ENCODE measurements around the gene AGAP5.
"Not testable (repeated sequence)": the region's sequence is repeated elsewhere in the genome, so short reads cannot be mapped to it uniquely, and the experiment has no call there.

Gene AGAP5

DNA sequence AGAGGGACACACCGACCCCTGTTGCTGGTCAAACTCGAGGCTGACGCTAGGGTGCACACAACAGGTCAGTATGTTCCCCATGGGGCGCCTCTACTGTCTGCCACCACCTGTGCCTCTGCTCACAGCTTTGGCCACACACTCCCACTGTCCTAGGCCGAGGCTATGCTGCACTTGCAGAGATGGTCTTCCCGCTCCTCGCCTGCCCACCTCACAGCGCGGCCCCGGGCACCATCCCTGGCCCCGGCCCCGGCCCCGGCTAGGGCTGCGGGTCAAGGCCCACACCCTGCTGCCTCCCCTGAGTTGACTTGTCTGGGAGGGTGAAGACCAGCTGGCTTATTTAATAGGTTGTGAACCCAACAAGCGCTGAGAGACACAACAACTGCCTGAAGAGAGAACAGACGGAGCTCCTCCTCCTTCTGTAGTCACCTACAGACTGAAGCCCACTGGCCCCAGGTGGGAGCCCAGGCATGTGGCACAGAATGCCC is at the start of gene AGAP5:
Gene AGAP5, minus strand, starts transcription at position 435 of the 485 bp plus-strand sequence. Its CDS starts 354 bp downstream, at position 81.
- not testable (repeated sequence) for DNase-seq (ENCODE audit: low spot score)

DNA sequence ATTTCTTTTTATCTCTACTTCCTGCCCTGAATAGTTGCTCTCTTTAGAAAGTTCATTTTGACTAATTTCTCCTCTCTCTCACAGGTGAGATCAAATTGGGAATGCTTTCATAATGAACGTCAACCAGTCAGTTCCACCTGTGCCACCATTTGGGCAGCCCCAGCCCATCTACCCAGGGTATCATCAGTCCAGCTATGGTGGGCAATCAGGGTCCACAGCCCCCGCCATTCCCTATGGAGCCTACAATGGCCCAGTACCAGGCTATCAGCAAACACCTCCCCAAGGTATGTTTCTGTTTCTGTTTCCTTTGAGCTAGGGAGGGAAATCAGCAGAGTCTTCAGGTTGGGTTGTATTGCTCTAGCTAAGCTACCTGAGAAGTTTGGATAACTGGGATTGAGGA is 48.8 kb upstream of the AGAP5 start:
- DNase-seq (ENCODE audit: low spot score), result no peak

DNA sequence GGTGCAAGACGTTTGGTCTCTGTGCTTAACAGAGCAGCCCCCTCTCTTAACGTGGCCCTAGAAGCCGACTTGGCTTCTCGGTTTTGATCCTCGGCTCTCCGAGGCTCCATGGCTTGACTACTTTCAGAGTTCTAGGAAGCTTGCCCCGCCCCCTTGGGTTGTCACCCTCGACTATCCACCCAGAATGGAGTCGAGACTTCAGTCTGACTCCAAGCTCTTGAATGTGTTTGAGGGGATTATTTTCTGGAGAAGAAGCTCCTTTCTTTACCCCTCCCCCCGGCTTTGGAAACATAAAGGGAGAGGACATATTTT is 46.7 kb upstream of the AGAP5 start:
- DNase-seq (ENCODE audit: low spot score), result no peak

DNA sequence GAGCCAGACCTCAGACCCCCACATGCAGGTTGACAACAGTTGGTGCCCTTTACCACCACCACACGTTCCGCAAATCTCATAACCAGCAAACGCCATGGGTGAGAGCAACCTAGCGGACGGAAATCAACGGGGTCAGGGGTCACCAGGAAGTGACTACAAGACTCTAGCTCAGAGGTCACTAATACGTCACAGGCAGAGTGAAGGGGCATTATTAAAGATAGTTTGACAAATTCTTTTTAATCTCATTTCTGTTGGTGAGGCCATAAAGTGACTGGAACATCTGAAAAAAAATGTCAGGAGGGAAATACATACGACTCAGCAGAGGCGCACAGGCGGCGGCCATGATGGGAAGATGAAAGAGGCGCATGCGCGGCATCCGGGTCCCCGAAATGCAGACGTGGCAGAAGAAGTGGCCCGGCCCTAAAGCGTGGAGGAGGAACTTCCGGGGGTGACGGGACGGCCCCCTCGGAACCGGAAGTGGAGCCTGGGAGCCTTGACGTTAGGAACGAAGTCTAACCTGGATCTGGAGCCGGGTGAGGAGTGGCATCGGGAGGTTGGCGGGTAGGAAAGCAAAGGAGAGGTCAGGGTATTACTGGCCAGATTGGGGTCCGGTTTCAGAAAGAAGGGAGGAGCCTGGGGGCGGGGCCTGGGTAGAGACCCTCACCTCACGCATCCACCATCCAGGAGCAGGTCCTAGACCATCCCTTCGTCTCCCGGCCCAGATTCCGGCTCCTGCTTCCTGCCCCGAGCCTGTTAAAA is 46.2 kb upstream of the AGAP5 start, which contains the start of gene SEC24C:
Gene SEC24C, plus strand, starts transcription at position 468 of the 759 bp plus-strand sequence. CDS start 2,461 bp downstream, outside the sequence.
- peak; percentile 95 for DNase-seq (ENCODE audit: low spot score)

DNA sequence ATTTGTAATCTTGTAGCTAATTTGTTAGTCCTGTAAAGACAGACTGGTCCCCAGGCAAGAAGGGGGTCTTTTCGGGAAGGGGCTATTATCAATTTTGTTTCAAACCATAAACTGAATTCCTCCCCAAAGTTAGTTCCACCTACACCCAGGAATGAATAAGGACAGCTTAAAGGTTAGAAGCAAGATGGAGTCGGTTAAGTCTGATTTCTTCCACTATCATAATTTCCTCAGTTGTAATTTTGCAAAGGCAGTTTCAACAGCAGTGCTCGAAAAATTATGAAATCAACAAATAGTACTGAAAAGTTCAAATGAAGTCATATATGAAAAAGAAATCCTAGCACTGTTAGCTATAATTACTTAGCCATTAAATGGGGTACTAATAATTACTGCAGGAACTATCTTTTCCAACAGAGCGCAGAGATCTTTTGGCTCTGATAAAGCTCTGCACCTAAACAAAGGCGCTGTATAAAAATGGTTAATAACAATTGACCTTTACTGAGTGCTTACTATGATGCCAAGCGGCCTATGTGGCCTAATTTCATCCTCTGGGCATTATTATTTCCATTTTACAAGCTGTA is 45.5 kb upstream of the AGAP5 start:
- no peak for DNase-seq (ENCODE audit: low spot score)

DNA sequence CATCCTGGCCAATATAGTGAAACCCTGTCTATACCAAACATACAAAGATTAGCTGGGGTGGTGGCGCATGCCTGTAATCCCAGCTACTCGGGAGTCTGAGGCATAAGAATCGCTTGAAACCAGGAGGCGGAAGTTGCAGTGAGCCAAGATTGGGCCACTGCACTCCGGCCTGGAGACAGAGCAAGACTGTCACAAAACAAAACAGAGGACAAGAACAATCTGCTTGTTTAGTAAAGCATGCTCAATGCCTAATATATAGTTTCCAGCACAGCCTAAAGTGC is 44.5 kb upstream of the AGAP5 start:
- DNase-seq (ENCODE audit: low spot score), result no peak

DNA sequence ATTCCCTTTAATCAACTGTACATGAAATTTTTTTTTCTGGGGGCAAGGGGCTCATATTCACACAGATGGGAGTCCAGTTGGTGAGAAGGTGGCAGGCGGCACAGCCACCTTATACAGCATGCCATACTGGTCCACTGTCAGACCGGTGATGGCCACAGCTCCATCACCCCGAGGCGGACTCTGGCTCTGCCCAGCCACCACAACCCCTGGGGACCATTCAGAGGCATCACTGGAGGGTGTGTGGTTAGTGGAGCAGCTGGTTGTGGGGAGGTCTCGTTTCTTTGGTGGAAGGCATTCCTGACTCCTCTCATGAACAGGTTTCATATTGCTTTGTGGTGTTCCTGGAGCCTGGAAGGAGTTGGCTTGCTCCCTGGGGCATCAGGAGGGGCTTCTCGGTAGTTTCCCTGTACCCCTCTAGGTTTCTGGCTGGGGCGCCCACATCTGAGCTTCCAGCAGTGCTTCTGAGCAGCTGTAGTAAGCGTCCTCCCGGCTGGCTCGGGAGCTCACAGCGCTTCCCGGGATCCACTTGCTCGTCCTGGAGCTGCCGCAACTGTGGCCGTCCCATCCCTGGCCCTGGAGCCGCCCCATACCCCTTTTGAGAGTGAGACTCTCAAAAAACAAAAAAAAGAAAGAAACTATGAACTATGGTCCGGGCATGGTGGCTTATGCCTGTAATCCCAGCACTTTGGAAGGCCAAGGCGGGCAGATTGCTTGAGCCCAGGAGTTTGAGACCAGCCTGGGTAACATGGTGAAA is 42.8 kb upstream of the AGAP5 start:
- not testable (repeated sequence) for DNase-seq (ENCODE audit: low spot score)

DNA sequence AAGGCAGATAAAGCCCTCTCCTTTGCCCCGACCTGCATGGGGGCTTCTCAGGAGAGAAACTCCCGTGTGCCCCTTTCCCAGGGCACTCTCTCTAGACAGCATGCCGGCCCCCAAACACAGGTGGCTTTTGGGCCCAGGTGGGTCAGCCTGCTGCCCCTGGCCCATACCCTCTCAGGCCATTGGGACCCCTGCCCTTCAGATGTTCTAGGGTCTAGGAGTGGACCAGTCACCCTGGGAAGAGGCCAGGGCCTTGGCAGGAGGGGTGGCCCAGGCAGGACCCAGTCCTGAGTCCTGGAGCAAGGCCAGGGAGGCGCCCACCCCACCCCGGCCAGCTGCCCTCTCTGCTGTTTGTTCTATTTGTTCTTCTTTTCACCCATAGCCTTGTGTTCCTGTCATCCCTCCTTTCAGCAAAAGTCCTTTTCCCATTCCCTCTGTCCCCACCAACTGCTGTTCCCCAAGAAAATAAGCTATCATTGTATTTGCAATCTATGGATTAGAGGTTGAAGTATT is 36.9 kb upstream of the AGAP5 start:
- DNase-seq (ENCODE audit: low spot score), result no peak

DNA sequence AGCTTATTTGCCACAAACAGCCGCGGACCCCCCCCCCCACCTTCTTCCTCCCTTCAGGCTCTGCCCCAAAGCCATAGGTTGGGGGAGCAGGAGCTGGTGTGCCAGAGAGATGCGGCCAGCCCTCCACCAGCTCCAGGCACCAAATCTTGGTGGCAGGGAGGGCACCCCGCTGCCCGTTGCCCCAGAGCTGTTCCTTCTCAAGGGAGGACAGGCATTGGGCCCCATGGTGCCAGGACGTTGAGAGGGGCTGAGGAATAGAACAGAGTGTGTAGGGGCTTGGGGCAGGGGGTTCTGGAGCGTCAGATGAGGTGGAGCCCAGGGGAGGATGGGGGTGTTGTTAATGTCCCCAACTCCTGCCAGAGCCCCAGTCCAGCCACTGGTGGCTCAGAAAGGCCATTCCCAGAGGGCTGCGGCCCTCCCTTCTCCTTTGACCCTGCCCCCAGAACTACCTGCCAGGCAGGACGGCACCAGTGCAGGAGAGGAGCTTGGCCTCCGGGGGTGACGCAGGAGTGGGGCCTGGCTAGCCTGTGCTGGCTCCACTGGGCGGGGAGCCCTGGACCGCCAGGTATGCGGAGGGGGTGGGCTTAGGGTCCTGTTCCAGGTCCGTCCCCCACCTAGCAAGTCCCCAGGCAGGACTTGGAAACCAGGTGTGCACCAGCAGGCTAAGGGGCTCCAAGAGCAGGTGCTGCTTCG is 36.3 kb upstream of the AGAP5 start:
- DNase-seq (ENCODE audit: low spot score), result no peak

DNA sequence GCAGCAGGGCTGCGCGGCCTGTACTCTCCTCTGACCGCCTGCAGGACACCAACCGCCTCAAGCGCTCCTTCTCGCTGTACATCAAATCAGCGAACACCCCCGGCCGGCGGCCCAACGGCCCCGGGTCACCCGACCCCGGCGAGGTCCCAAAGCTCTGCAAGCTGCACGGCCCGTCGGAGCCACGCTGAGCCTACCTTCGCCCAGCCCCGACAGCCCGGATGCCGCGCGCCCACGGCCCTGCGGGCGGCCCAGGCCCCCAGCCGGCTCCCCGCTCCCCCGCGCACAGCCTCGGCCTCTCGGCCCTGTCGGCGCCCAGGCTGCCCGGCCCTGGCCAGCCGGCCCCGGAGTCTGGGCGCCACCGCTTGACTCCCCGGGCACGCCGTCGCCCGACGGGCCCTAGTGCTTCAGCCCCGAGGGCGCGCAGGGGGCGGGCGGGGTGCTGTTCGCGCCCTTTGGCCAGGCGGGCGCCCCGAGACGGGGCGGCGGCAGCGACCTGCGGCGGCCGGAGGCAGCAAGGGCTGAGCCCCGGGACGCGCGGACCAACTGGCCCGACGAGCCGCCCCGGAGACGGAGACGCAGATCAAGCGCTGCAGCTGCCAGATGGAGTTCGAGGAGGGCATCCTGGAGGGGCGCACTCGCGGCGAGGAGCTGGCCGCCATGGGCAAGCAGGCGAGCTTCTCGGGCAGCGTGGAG is 35.2 kb upstream of the AGAP5 start:
- no peak for DNase-seq (ENCODE audit: low spot score)

DNA sequence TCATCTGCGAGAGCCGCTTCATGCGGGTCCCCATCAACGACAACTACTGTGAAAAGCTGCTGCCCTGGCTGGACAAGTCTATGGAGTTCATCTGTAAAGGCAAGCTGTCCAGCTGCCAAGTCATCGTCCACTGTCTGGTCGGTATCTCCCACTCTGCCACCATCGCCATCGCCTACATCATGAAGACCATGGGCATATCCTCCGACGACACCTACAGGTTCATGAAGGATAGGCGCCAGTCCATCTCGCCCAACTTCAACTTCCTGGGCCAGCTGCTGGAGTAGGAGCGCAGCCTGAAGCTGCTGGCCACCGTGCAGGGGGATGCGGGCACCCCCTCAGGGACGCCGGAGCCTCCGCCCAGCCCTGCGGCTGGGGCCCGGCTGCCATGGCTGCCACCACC is 34.5 kb upstream of the AGAP5 start:
- DNase-seq (ENCODE audit: low spot score), result no peak

DNA sequence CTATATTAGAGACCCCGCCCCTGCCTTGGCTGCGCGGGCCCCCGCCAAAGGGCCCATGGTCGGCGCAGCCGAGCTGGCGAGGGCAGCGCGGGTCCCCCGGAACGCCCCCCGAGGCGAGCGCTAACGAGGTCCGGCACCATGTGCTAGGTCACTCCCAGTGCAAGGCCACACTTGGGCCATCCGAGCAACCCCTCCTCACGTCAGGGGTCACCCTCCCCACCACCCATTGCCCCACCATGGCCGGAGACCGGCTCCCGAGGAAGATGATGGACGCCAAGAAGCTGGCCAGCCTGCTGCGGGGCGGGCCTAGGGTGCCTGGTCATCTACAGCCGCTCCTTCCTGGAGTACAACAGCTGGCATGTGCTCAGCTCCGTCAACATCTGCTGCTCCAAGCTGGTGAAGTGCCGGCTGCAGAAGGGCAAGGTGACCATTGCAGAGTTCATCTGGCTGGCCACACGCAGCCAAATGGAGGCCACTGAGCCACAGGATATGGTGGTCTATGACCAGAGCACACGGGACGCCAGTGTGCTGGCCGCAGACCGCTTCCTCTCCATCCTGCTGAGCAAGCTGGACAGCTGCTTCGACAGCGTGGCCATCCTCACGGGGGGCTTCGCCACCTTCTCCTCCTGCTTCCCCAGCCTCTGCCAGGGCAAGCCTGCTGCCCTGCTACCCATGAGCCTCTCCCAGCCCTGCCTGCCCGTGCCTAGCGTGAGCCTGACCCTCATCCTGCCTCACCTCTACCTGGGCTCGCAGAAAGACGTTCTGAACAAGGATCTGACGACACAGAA is 33.9 kb upstream of the AGAP5 start:
- DNase-seq (ENCODE audit: low spot score), result no peak

DNA sequence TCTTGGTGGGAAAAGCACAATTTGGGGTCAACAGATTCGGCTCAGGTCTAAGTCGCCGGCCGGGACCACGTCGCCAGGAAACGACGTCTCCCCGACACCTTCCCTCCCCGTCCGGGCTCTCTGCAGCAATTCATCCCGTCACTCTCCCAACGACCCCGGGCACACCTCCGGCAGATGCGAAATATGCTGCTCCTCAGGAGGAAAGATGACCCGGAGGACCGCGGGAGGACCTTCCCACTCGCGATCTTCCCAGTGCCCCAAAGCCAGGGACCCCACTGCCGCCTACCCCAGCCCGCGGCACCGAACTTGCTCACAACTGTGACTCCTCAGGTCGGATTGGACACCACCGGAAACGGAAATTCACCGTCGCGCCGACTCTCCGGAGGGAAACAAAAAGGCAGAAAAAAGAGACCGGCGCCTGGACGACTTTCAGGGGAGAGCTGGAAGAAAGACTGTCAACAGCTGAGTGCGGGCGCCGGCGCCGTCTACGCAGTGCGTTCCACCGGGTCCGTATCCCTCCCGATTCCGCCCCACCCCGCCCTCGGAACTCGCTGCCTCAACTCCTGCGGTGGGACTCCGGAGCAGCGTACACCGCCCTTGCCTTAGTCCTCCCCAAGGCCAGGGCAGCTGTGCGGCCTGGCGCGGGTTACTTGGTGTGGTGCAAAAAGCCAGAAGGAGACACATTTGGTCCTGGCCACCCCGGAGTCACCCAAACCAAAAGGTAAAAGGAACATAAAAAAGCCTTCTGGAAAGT is 32.4 kb upstream of the AGAP5 start:
- DNase-seq (ENCODE audit: low spot score), result peak; percentile 85

DNA sequence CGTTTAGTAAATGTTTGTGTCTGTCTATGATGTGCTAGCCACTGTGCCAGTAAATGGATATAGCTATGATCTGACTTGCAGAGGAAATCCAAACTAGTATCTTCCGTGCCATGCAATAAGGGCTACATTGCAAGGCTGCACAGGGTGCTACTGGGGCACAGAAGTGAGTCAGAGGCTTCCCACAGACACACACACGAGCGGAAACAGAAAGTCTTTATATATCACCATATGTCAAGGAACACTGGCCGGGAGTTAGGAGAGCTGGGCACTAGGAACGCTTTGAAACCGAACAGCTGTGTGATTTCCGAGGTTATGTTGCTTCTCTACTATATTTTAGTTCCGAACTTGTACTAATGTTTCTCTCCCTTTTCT is 31.9 kb upstream of the AGAP5 start:
- DNase-seq (ENCODE audit: low spot score), result not testable (repeated sequence)

DNA sequence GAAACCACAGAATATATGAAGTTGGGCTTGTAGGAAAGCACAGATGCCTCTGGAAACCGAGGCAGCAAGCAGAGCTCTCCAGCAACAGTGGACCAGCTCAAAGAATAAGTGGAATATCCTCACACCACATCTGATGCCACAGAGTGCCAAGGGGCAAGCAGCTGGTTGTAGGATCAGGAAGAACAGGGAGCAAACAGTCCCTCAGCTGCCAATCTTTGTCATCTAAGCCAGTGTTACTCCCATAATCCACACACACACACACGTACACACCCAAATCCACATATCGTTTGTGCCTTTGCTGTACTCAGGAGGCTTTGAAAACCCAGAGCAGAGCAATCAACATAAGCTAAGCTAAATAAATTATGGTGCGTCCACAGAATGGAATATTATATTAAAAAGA is 25.6 kb upstream of the AGAP5 start:
- no peak for DNase-seq (ENCODE audit: low spot score)

DNA sequence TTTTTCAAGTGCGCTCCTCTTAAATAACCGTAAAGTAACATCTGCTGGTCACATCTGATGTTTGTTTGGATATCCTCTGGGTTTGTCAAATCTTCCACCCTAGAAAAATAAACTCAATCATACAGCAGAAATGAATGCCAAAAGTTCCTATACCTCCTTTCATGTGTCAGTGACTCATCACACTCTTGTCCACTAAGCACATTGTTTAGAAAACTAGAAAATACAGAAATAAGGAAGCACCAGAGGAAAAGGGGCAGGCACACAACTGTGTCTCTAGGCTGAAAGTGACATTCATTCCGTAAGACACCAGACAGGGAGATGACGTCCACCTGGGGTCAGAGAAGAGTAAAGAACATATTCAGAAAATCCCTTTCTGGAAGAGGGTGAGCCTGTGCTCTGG is 22.7 kb upstream of the AGAP5 start:
- DNase-seq (ENCODE audit: low spot score), result not testable (repeated sequence)

DNA sequence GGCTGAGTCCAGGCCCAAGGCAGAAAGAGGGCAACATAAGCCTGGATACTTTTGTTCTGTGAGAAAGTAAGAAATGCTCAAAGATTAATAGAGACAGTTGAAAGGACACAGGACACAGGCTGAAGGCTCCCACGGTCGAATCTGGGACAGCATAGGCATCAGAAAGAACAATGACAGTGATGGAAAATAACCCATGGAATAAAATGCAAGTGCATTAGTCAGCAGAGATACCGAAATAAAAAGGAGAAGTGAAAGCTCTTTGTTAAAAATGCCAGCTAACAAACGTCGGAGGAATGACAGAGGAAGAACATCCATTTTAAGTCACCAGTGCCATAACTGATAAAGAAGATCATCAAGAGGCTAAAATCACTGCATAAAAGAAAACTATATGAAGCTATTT is 19.6 kb upstream of the AGAP5 start:
- peak; percentile 70 for DNase-seq (ENCODE audit: low spot score)

DNA sequence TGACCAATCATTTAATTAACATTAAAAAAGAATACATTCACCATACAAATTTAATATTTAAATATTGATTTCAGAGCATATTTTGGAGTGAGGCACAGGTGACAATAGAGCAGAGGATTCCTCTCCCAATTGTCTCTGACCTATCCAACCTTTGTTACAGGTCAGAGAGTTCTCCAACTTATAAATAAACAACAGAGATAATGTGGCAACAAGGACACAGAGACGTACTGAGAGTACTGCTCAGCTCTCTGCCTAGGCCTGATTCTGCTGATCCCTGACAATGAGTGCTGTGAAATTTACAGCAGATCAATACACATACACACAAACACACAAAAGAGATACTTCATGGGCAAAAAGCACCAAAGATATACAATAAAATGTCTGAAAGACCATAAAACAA is 18.3 kb upstream of the AGAP5 start:
- no peak for DNase-seq (ENCODE audit: low spot score)

DNA sequence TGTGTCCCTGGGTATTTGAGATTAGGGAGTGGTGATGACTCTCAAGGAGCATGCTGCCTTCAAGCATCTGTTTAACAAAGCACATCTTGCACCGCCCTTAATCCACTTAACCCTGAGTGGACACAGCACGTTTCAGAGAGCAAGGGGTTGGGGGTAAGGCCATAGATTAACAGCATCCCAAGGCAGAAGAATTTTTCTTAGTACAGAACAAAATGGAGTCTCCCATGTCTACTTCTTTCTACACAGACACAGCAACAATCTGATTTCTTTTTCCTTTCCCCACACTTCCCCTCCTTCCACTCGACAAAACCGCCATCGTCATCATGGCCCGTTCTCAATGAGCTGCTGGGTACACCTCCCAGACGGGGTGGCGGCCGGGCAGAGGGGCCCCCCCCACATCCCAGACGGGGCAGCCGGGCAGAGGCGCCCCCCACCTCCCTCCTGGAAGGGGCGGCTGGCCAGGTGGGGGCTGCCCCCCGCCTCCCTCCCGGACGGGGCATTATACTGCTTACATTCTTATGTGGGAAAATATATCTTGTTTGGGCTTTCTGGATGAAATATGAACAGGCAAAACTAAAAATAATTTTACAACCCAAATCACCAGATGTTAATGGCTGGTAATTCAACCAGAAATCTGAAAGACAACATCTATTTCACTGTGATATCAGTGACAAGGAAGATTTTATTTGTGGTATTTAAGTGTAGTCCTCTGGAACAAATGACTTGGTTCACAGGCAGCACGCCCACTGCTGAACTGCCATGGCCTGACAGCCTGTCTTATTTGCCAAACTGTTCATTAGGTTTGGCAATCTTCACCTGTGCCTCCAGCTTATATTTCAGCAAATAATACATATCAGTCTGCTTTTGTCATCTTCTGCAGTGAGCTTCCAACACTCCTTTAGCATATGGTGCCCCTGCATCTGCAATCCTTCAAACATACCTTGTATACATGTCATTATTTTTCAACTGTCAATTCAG is 17.6 kb upstream of the AGAP5 start:
- DNase-seq (ENCODE audit: low spot score), result not testable (repeated sequence)

All from globus pallidus (tissue), 1 donor.